WERI-Rb-1 (cell line): ENCODE results near the gene PRLR.

Experiments
- DNase-seq: peaks from one replicate; pipeline ENCODE4 v3.0.0-alpha.2; 2020
- H3K27ac ChIP-seq: fragments of 250-450 bp; sonication (Bioruptor Pico); 2 replicates; pipeline ENCODE4 v1.5.1; 2020; ENCODE audit warnings: mild to moderate bottlenecking, moderate library complexity
- H3K27me3 ChIP-seq: fragments of 250-450 bp; sonication (Bioruptor Pico); 2 replicates; pipeline ENCODE4 v1.5.1; 2021; ENCODE audit warnings: mild to moderate bottlenecking, low read depth, moderate library complexity; ENCODE audit not compliant: insufficient read depth, severe bottlenecking
- H3K36me3 ChIP-seq: fragments of 250-450 bp; sonication (Bioruptor Pico); 2 replicates; pipeline ENCODE4 v1.5.1; 2020; ENCODE audit warnings: mild to moderate bottlenecking, moderate library complexity
- H3K4me3 ChIP-seq: 2 replicates; pipeline ENCODE4 v1.5.1; 2011; ENCODE audit warnings: low read depth, mild to moderate bottlenecking, control low read depth, low read length
- H3K9me3 ChIP-seq: fragments of 250-450 bp; sonication (Bioruptor Pico); 2 replicates; pipeline ENCODE4 v1.5.1; 2021; ENCODE audit warnings: mild to moderate bottlenecking, moderate library complexity; ENCODE audit not compliant: severe bottlenecking
- TF ChIP-seq, protein P1 (sequence below): IDR thresholded peaks from 2 replicates; pipeline ENCODE4 v1.5.1; 2011; ENCODE audit warnings: low read depth, mild to moderate bottlenecking, control low read depth, inconsistent platforms, low read length

PRLR gene

DNA sequence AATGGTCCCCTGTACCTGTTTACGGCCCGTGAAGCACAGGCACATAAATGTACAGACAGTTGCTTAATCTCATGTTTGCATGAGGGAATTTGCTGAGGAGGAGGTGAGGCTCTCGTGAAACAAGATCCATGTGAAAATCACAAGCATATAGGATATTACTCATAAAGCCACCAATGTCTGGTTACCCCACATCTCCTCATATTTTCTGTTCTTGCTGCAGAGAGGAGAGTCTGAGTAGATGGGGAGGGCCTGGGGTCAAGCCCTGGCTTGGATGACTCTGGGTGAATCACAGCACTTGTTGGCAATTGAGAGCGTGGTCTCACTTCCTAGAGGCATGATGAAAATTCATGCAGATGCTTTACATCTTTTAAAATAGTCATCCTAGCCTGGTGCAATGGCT lies 183.5 kb downstream of the PRLR start:
- DNase-seq: no peak
- peaks cover 90% of the 10 kb centered on the region for H3K27me3 ChIP-seq
- H3K4me3 ChIP-seq: no peak overlapping the region
- no peaks in the 10 kb centered on the region for H3K36me3 ChIP-seq
- H3K27ac ChIP-seq: no peak overlapping the region
- TF ChIP-seq, protein P1, sequence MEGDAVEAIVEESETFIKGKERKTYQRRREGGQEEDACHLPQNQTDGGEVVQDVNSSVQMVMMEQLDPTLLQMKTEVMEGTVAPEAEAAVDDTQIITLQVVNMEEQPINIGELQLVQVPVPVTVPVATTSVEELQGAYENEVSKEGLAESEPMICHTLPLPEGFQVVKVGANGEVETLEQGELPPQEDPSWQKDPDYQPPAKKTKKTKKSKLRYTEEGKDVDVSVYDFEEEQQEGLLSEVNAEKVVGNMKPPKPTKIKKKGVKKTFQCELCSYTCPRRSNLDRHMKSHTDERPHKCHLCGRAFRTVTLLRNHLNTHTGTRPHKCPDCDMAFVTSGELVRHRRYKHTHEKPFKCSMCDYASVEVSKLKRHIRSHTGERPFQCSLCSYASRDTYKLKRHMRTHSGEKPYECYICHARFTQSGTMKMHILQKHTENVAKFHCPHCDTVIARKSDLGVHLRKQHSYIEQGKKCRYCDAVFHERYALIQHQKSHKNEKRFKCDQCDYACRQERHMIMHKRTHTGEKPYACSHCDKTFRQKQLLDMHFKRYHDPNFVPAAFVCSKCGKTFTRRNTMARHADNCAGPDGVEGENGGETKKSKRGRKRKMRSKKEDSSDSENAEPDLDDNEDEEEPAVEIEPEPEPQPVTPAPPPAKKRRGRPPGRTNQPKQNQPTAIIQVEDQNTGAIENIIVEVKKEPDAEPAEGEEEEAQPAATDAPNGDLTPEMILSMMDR: no peak
- no peaks in the 10 kb centered on the region for H3K9me3 ChIP-seq

DNA sequence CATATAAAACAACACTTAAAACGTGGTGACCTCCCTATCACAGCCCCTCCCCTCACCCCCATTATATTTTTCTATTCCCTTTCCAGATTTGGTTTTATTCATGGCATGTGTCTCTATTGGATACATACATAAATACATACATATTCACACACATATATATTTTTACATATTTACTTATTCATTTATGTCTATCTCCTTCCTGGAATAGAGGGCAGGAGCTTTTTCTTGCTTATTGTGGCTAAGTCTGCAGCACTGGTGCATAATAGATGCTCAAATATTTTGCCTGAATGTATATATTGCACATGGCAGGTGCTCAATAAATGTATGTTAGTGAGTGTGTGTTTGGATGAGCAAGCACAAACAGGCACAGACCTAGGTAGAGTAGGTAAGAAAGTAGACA lies 185.0 kb downstream of the PRLR start:
- Histone ChIP-seq H3K36me3 (no peaks in the 10 kb centered on the region), H3K4me3 (no peak overlapping the region), H3K27me3 (peaks cover 90% of the 10 kb centered on the region), H3K27ac (no peak overlapping the region), H3K9me3 (no peaks in the 10 kb centered on the region)
- TF ChIP-seq, protein P1: no peak
- no peak for DNase-seq

DNA sequence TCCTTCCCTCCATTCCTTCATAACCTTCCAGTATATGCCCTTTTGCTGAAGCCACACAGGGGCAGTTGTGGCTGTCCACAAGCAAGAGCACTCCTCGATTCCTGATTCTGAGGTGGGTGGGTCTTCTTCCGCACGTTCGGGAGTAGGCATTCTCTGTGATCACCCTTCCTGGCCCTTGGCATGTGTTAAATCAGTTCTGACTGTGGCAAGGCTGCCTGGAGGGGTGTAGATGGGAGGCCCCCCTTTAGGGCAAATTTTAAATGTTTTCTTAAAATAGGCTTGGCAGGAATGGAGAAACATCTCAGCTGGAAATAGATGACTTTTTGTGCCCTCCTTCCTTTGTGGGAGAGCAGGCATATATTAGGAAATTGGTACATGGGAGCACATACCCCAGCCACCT lies 185.6 kb downstream of the PRLR start:
- Histone ChIP-seq H3K27ac (no peak overlapping the region), H3K36me3 (no peaks in the 10 kb centered on the region), H3K9me3 (no peaks in the 10 kb centered on the region), H3K27me3 (peaks cover 92% of the 10 kb centered on the region), H3K4me3 (no peak overlapping the region)
- DNase-seq: no peak
- TF ChIP-seq, protein P1: no peak

DNA sequence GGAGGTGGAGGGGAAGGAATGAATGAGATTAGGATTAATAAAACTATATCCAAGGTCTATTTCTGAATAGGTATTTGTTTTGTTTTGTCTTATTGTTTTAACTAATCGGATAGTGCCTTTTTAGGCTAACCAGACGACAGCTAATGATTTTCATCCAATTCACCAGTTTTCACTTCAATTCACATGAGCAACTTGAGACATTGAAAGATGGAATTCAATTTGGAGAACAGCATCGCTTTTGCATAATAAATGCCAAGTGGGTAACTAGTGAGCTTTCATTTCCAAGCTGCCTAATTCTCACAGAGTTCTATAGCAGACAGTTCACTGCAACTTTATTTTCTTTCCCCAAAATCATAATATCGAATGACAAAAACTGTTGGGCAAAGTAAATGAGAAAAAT lies 187.5 kb downstream of the PRLR start:
- Histone ChIP-seq H3K9me3 (no peaks in the 10 kb centered on the region), H3K27ac (no peak overlapping the region), H3K4me3 (no peak overlapping the region), H3K27me3 (peaks cover 92% of the 10 kb centered on the region), H3K36me3 (no peaks in the 10 kb centered on the region)
- TF ChIP-seq, protein P1: no peak
- no peak for DNase-seq

DNA sequence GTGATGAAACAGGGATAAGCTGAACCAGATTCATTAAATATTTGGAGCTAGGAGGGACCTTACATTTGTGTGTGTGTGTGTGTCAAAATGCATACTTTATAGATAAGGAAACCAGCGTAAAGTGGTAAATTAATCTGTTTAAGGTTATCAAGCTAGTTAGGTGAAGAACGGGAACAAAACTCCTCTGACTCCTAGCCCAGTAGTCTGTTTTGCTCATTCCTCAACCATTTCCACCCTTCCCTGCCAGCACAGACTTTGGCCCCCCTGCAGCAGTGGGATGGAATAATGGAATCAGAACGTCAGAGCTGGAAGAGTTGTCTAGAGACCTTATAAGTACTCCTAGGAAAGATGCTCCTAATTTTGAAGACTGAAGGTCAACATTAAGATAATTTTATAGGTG lies 189.0 kb downstream of the PRLR start:
- H3K27me3 ChIP-seq: peaks cover 90% of the 10 kb centered on the region
- DNase-seq: no peak
- H3K27ac ChIP-seq: no peak overlapping the region
- no peaks in the 10 kb centered on the region for H3K36me3 ChIP-seq
- TF ChIP-seq, protein P1: no peak
- H3K9me3 ChIP-seq: no peaks in the 10 kb centered on the region
- H3K4me3 ChIP-seq: no peak overlapping the region

DNA sequence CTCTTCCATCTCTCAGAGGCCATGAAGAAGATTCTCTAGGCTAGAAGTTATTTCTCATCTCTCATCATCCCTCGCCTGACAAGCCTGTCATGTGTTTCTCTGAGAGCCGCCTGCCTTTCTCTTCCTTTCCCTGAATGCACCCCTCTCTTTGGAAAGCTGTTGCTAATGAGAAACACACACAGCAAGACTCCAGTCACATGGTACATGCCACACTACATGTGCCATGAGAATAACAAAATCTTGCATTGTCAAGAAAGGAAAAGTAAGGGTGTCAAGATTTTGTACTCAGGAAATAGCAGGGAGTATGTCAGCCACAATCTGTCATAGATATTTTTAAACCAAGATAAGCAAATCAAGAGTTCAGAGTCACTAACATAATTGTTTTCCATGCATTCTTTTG lies 191.4 kb downstream of the PRLR start:
- no peak for DNase-seq
- TF ChIP-seq, protein P1: no peak
- no peak overlapping the region for H3K4me3 ChIP-seq
- H3K27ac ChIP-seq: no peak overlapping the region
- peaks cover 89% of the 10 kb centered on the region for H3K27me3 ChIP-seq
- H3K9me3 ChIP-seq: no peaks in the 10 kb centered on the region
- no peaks in the 10 kb centered on the region for H3K36me3 ChIP-seq
